Ramos (cell line): ENCODE data around the gene NEDD4L.
"Not testable (repeated sequence)": the region's sequence is repeated elsewhere in the genome, so short reads cannot be mapped to it uniquely, and the experiment has no call there.

ENCODE experiments used
- in situ Hi-C: fragments of 300-500 bp; cut with MboI; formaldehyde crosslinking; loops from one replicate; pipeline ENCODE4 v1.14.3; 2022; ENCODE audit warnings: low sequenced_read_pairs; ENCODE audit not compliant: unreplicated experiment

The NEDD4L gene

DNA sequence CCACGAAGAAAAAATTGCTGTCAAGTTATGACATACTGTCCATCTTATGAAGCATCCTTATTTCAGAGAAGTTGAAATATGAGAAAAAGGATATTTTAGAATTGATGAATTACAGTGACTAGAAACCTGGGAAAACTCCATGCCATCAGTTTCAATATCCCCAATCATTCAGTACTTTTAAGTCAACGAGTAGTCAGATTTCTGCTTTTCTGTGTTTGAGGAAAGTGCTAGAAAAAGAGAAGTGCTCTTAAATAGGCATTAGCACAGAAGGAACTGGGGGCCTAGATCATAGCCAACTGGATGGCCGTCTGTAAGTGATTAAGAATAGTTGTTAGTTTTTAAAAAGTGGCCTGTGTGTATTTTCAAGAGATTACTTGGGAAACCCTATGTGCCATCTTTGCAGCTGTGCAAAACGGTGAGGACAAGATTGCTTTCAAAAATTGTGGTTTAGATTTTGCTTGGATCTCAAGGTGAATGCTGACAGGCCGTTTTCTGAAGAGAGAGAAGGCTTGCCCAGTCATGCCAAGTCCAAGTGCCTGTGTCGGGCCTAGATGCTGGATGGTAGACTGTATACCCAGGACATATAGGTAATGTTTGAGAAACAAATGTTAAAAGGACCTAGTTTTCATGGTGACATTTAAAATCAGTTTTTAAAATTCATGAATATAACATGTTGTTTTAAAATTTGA lies 5.1 kb downstream of the NEDD4L start:
- in situ Hi-C loops = loop anchor here (25.0 kb wide), 1 partner anchor 88 kb away; no protein-coding TSS in a partner anchor

GRCh38 chr18:58050963-58051362 lies 6.9 kb downstream of the NEDD4L start:
- in situ Hi-C loops = not testable (repeated sequence)

DNA sequence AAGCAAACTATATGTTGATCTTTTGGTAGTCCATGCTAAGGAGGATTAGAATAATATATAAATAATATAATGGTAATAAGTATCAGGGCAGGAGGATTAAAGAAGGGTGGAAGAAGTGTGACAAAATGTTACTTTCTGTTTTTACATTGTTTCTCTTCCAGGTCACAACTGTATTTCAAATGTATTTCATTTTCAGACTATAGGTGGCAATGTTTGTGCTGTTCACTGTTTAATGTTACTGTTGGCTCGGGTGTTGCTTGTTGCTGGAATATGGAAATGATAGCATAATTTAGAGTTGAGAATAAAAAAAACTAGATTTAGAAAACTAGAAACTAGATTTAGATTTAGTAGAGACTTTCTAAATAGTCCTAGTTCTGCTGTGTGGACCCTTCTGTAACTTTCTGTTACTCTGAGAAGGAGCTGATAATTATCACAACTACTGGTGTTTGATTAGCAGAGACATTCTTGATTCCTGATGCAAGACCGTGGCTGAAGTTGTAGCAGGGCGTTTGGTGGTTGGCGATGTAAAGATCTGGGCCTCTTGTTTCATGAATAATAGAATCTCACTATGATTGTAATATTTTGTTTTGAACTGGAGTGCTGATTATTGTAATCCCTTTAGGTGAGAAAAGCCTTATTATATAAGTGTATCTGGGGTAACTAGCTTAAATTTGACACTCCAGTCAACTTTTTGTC lies 7.9 kb downstream of the NEDD4L start:
- in situ Hi-C loops = no loop called here

DNA sequence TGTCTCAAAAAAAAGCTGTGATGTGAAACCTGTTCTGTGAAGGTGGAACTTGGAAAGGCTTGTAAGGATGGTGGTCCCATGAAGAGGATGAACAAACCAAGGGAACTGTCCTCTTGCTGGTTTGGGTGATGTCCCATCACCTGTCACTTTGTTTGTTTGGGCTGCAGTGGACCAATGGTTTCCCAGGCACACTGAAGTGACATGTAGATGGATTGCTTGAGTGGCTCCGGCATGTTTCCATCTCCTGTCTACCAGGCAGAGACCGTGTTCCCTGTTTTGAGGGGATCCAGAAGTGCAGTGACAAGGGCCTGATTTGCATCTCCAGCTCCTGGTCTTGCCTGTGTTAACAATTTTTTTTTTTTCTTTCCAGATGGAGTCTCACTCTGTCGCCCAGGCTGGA lies 8.9 kb downstream of the NEDD4L start:
- in situ Hi-C loops = no loop called here

DNA sequence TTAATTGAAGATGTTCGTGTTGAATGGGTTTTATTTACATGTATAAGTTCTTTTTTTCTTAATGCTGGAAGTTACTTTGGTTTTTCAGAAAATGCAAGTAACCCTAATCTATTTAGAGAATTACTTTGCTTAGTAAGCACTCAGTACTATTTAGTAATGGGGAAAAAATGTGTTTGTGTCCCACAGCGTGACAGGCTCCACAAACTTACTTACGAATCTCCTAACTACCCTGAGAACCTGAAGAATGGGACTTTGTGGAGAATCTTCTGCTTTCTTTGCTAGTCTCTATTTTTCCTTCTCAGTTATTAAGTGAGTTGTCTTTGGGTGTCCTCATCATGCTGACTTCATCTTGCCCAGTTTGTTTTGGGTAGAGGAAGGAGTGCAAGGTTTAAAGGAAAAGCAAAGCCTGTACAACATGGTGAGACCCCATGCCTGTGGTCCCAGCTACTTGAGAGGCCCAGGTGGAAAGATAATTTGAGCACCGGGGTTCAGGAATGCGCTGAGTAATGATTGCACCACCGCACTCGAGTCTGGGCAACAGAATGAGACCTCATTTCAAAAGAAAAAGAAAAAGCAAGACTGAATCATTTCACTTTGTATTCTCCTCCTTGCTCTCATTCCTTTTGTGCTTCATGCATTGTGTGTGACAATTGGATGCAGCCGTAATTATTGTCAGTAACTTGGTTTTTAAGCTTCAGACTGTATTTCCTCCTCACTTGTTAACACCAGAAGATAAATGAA lies 10.2 kb downstream of the NEDD4L start:
- in situ Hi-C loops = no loop called here

DNA sequence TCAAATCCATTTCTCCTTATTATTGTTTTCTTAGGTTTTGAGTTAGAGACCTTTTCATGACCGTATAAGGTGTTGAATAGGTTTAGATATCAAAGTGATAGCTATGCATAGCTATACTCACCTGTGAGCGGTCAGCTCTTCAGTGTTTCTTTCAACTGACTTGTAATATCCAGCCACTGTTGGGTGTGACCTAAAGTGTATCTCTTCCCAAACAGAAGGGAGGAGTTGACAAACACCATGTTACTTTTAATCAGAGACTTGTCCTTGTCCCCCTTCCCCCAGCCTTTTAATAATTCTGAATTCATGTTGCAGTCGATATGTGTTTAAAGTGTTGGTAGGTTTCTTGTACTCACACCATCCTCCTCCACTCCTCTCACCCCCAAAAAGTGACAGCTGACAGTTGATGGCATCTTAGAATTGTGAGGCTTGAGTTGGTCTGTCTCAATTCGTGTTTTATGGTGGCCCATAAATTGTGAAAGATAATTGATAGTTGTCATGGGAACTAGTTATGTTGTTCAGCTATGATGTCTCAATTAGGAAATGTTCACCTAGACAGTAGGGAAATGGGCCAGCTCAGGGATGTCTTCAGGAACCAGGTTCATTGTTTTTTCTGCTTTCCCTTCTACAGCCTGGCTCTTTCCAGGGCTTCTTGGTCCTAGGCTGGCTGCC lies 12.0 kb downstream of the NEDD4L start:
- in situ Hi-C loops = no loop called here

DNA sequence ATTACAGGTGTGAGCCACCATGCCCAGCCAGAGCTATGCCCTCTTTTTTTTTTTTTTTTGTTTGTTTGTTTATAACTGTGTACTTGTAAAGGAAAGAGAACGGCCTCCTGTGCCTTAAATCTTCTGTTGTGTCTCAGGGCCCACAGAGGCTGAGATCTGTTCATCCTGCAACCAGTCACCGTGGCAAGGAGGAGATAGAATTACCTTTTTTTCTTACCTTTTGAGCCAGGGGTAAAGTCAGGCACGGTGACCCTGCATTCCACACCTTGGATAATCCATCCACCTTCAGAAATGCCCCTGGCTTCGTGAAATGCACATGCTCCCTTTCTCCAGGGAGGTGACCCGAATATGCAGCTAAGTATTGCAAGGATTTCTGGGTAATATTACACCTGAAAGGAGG lies 12.8 kb downstream of the NEDD4L start:
- in situ Hi-C loops = no loop called here

DNA sequence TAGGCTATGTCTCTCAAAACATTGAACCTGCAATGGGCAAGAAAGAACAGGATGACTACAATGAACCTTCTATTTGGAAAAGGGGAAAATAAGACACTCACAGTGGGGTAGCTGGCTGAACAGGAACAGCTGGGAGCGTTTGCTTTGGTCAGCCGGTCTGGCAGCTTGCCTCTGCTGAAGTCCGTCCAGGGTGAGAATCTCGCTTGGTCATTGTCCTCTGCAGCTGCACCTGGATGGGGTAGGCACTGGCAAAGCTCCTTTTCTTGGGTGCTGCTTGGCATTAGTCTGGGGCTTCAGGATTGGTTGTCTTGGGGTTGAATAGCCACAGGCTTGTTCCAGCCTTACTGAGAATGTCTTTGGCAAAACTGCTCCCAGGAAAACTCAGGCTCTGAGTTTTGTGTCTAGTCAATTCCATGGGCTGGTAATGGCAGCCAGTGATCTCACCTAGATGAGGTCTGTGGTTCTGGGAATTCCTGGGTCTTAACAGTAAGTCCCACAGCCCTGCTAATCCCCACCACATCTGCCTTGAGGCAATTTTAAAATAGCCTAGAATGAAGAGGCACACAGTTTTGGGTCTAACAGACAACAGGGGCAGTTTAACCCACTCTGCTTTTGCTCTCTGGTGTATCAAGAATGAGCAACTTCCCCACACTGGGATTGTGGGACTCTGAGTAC lies 13.4 kb downstream of the NEDD4L start:
- in situ Hi-C loops = no loop called here

DNA sequence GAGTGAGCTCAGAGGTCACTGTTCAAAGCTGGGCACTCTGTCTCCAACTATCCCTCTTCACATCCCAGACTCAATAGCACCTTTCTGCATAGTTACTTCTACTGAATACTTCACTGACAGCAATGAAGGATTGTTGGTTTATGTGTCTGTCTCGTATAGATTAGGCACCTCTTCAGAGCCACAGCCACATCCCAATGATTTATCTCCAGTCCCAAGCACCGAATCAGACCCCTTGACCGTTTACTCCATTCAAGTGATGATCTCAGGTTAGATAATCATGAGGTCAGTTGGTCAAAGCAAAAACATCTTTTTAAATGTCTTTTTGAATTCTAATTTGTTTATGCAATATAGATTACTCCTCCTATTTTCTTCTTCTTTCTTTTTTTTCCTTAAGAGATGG lies 14.7 kb downstream of the NEDD4L start:
- in situ Hi-C loops = no loop called here

DNA sequence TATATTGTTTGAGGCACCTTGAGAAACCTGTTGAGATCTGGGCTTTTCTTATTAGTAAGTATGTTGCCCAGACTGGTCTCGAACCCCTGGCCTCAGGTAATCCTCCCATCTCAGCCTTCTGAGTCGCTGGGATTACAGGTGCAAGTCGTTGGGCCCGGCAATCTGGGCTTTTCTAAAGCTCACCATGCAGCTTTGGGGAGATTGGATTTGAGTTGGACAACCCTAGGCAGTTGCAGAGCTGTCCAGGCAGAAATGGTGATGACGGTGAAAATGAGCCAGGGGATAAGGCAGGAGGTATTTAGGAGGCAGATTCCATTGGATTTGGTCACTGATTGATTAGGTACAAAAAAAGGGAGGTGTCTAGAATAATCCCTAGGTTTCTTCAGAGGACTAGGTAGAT lies 16.2 kb downstream of the NEDD4L start:
- in situ Hi-C loops = no loop called here

DNA sequence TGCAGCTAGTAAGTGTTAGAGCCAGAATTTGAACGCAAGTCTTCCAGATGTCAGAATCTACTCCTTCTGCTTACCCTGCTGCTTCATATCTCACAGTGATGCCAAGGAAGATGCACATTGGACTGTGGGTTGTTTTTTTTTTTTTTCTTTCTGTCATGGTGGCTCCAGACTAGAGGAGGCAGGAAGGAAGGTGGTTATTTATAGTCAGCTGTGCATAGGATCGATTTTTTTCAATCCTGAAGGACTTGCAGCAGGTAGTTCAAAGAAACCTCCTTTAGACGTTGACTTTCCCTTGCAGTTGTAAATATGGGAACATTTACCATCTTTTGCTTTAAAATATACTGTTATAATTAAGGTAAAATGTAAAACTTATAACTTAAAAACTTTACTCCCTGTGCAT lies 17.3 kb downstream of the NEDD4L start:
- in situ Hi-C loops = no loop called here

- in situ Hi-C loops = no loop called here
Observed at GRCh38 chr18:58064406-58064998, 20.5 kb downstream of the NEDD4L start.

GRCh38 chr18:58065956-58066355 lies 21.9 kb downstream of the NEDD4L start:
- in situ Hi-C loops = no loop called here

DNA sequence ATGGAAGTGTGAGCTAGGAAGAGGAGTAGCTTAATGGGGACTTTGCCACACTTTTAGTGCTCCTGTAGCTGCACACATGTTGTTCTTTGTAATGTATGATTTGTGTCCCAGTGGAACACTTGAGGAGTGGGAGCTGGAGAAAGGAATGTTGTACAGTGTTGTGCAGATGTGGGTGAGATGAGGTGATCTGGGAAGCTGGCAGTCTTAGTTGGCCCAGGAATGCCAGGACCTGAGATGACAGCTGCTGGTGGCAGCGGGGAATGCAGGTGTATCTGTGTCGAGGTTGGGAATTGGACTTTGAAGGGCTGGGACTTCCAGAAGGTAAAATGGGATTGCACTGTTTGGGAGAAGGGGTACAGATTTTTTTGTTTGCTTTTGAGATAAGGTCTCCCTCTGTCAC lies 23.6 kb downstream of the NEDD4L start:
- in situ Hi-C loops = no loop called here

GRCh38 chr18:58069099-58069498 lies 25.1 kb downstream of the NEDD4L start:
- in situ Hi-C loops = no loop called here

DNA sequence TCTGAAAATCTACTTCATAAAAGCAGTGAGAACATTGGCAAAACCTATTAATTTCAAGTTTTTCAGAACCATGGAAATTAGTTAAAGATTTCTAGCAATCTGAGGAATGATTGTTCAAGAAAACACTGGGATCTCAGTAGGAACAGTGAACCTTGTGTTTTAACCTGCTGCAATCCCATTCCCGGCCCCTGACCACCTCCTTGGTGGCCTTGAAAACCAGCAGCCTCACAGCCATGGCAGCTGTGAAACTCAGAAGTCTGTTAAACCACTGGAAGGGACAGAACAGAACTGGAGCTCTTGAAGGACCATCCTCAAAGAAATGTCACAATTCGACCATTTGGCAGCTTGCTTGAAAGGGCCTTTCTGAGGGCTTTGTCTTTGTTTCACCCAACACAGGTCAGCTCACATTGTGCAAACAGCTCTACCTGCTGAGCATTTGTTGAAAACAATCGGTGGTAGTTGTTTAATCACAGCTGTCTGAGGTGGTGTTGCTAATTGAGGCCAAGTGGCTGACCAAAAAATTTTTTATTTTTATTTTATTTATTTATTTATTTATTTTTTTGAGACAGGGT lies 25.8 kb downstream of the NEDD4L start:
- in situ Hi-C loops = no loop called here

GRCh38 chr18:58076052-58076451 lies 32.0 kb downstream of the NEDD4L start:
- in situ Hi-C loops = no loop called here

DNA sequence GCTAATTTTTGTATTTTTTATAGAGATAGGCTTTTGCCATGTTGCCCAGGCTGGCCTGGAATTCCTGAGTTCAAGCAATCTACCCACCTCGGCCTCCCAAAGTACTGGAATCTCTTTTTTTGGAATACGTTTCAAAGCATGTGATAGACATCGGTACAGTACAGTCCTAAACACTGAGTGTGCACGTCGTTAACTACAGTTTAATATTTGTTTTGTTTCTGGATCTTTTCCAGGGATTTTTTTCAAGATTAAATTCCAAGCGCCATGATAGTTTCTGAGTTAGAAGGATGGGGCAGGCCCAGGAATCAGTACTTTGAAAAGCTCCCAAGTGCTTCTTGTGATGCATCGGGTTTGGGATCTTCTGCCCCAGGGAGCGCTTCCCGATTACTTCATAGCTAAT lies 33.3 kb downstream of the NEDD4L start:
- in situ Hi-C loops = no loop called here

DNA sequence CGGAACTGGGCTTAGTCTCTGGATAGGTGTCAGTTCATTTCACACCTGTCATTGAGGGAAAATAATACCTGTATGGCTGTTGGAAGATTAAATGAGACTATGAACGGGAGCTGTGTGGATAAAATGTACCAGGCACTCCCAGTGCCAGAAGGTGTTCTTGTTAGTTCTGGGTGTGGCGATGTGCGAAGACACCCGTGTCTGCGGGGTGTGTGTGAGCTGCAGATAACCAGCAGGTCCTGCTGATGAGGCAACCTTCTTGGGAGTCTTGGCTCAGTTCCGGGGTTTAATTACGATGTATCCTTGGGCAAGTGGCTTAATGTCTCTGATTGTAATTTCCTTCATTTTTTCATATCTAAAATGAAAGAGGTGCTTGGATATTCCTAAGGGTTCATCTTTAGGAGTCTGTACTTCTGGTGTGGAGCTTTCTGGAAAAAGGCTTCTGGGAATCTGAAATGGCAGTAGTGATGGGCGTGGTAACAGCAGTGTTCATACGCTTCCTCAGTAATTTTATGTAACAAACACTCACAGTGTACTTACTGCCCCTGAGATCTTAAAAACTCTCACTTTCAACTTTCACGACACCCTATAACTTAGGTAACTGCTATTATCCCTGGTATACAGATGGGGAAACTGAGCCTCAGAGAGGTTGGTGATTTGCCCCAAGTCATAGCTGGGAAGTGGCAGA lies 35.0 kb downstream of the NEDD4L start:
- in situ Hi-C loops = no loop called here
